T-cell (primary cell): ENCODE measurements around the gene KCNMA1. TPM values are rescaled to one million over a fixed set of nuclear protein-coding genes. Genes with fewer than 3 reads are reported as not detected.

Source experiments
- ATAC-seq, 4 experiments: fragments of 200-7000 bp in 3 of 4; fragments of 150-1000 bp in 1 of 4; cut with Tn5 transposase; replicated peaks in 1 of 4; 1 replicate in 3 of 4; 2 replicates in 1 of 4; pipeline ENCODE4 v1.10.0; 2021; ENCODE audit warnings: moderate library complexity in 3 of 4, mild to moderate bottlenecking in 2 of 4, moderate number of reproducible peaks in 1 of 4
- CTCF ChIA-PET, 2 donors: fragments of 300-600 bp; sonication (Branson Sonifier 250); formaldehyde crosslinking; loops; one replicate each; lab custom pipeline; 2022; ENCODE audit warnings: antibody characterized with exemption in 2 of 2; lab: Charles Lee
- POLR2A ChIA-PET, 2 donors: fragments of 300-600 bp; sonication (Branson Sonifier 250); formaldehyde crosslinking; loops; one replicate each; lab custom pipeline; 2022; ENCODE audit warnings: antibody characterized with exemption in 2 of 2; lab: Charles Lee
- DNase-seq, 35 experiments: peaks; one replicate each; pipeline versions ENCODE4 v3.0.0 to v3.0.0-alpha.2; 2013 to 2023
- H3K27ac ChIP-seq: one replicate; pipeline ENCODE4 v1.5.1; 2013; ENCODE audit warnings: low read length
- H3K27me3 ChIP-seq, 2 experiments: replicated peaks in 1 of 2; 1 replicate in 1 of 2; 2 replicates in 1 of 2; pipeline versions ENCODE4 v1.6.1 to v1.7.0; 2013; ENCODE audit warnings: low read length in 1 of 2, mixed read lengths in 1 of 2; ENCODE audit not compliant: control insufficient read depth in 2 of 2, insufficient read depth in 2 of 2; ENCODE audit errors: extremely low read depth in 1 of 2
- H3K36me3 ChIP-seq, 2 donors: 1 replicate in 1 of 2; 2 replicates in 1 of 2; pipeline versions ENCODE4 v1.6.1 to v1.7.0; 2013; ENCODE audit warnings: low read length in 1 of 2; ENCODE audit not compliant: control insufficient read depth in 2 of 2, insufficient read depth in 1 of 2; ENCODE audit errors: extremely low read depth in 1 of 2
- H3K4me1 ChIP-seq, 2 experiments: 1 replicate in 1 of 2; 2 replicates in 1 of 2; pipeline versions ENCODE4 v1.6.1 to v1.7.0; 2013; ENCODE audit warnings: low read length in 2 of 2, mixed read lengths in 1 of 2; ENCODE audit not compliant: insufficient read depth in 2 of 2, control insufficient read depth in 1 of 2; ENCODE audit errors: extremely low read depth in 1 of 2
- H3K4me3 ChIP-seq, 2 donors: 1 replicate in 1 of 2; 2 replicates in 1 of 2; pipeline versions ENCODE4 v1.5.1 to v1.7.0; 2013; ENCODE audit warnings: mild to moderate bottlenecking in 2 of 2, low read length in 1 of 2, moderate library complexity in 1 of 2; ENCODE audit not compliant: control insufficient read depth in 1 of 2; ENCODE audit errors: extremely low read depth in 1 of 2
- H3K9me3 ChIP-seq: 2 replicates; pipeline ENCODE4 v1.7.0; 2013
- H3K27ac Mint-ChIP-seq, 2 donors: one replicate each; pipeline ENCODE4 v1.8.0; 2020 to 2021; ENCODE audit warnings: mild to moderate bottlenecking in 2 of 2, mixed read lengths in 2 of 2
- H3K27me3 Mint-ChIP-seq, 2 donors: one replicate each; pipeline ENCODE4 v1.8.0; 2021 to 2022; ENCODE audit warnings: mixed read lengths in 2 of 2
- H3K36me3 Mint-ChIP-seq: one replicate; pipeline ENCODE4 v1.8.0; 2021; ENCODE audit warnings: mixed read lengths
- H3K4me1 Mint-ChIP-seq, 3 donors: one replicate each; pipeline ENCODE4 v1.8.0; 2020 to 2022; ENCODE audit warnings: mixed read lengths in 3 of 3, mild to moderate bottlenecking in 1 of 3
- H3K4me3 Mint-ChIP-seq, 3 donors: one replicate each; pipeline ENCODE4 v1.8.0; 2020 to 2022; ENCODE audit warnings: mild to moderate bottlenecking in 3 of 3, mixed read lengths in 3 of 3, moderate library complexity in 3 of 3
- H3K9me3 Mint-ChIP-seq, 3 donors: one replicate each; pipeline ENCODE4 v1.8.0; 2020 to 2022; ENCODE audit warnings: mixed read lengths in 3 of 3
- WGBS: methylation state at CpG from one replicate; pipeline ENCODE4 v1.1.5; 2013; ENCODE audit warnings: missing lambda C conversion rate; ENCODE audit not compliant: insufficient coverage; 5-methylcytosine and 5-hydroxymethylcytosine counted together
- total RNA-seq, 35 experiments: library from RNA in 6 of 35; stranded (reverse) in 6 of 35; fragments of 120-200 nt in 1 of 35; gene quantifications; one replicate each; pipeline versions ENCODE4 v1.2.1 to v1.2.4 and lab custom pipeline; 2013 to 2026

The KCNMA1 gene
- total RNA-seq, 5 donors from 2014 or later (not counting 1 experiment from before 2014, with no cell fraction given) = 0.14 to 1.6 (median 0.60) TPM

DNA sequence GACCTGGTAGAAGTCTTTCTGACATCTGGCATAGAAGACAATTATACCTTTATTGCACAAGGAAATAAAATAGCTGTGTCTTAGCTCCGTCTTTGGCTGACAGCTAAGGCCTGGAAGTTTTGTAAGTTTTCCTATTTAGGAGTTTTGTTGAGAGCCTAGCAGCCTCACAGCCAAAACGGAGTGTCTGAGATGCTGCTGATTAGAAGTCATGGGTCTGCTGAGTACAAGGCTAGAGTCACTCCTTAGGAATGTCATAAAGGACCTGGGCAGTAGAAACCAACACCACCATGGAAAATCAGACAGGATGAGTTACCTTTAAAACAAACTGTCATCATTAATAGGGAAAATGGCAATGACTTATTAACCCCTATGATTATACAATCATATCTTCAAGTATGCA lies 442.5 kb downstream of the KCNMA1 start:
- Histone ChIP-seq H3K4me3 (no peak overlapping the region), H3K27me3 (peaks cover 0 to 9% of the 10 kb centered on the region in 2 experiments), H3K36me3 (no peaks in the 10 kb centered on the region), H3K9me3 (no peaks in the 10 kb centered on the region), H3K27ac (no peak overlapping the region), H3K4me1 (no peaks in the 10 kb centered on the region)
- Mint-ChIP-seq H3K36me3 (no peaks in the 10 kb centered on the region), H3K4me1 (no peaks in the 10 kb centered on the region), H3K27me3 (peaks cover 13 to 36% of the 10 kb centered on the region in 2 donors), H3K27ac (no peak overlapping the region), H3K4me3 (no peak overlapping the region), H3K9me3 (no peaks in the 10 kb centered on the region)
- ChIA-PET CTCF (no interaction called here), POLR2A (no interaction called here)
- 67% methylated on average over 1 of the region's 2 CpGs for WGBS
- no peak for DNase-seq
- ATAC-seq = no peak

DNA sequence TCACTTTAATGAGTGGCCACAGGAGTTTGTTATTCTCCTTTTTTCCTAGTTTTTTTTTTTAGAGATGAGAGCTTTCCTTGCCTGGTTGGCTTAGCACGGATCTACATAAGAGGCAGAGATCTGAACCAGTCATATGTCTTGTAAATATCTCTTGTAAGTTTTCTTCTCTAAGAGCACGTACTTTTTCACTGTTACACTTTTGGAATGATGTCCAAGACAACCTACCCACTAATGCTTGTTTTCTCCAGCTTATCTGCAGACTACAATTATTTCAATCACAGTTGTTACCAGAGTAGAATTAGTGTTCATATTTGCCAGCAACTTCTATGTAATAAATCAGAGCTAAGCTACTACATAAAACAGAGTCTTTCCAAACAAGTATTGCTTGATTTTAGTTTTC lies 444.6 kb downstream of the KCNMA1 start:
- no peak overlapping the region for H3K27ac Mint-ChIP-seq
- POLR2A ChIA-PET = no interaction called here

DNA sequence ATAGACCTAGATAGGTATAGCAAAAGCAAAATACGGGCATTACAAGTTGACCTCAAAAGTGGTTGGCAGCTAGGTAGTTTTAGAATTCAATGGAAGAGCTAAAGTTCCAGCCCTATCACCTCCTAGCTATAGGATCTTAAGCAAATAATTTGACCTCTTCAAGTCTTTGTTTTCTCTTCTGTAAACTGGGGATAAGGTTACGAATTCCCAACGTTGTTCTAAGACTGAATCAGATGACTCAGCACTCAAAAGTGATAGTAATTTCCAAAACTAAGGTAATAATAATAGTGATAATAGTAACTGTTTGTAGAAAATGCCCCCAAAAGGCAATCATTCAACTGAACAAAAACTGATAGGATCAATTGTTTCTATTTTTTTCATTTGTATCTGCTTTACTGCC lies 445.2 kb downstream of the KCNMA1 start:
- CTCF ChIA-PET = interaction anchor here in 1 of 2 donors (0.7 kb wide), 1 partner anchor 450 kb away, joined by 3 read pairs; no protein-coding TSS in a partner anchor
- POLR2A ChIA-PET = no interaction called here
- H3K27me3 Mint-ChIP-seq = peaks cover 9 to 30% of the 10 kb centered on the region in 2 donors
- no peaks in the 10 kb centered on the region for H3K9me3 Mint-ChIP-seq
- Histone ChIP-seq H3K27ac (no peak overlapping the region), H3K4me3 (no peak overlapping the region), H3K27me3 (peaks cover 0 to 7% of the 10 kb centered on the region in 2 experiments), H3K36me3 (no peaks in the 10 kb centered on the region), H3K9me3 (no peaks in the 10 kb centered on the region), H3K4me1 (no peaks in the 10 kb centered on the region)
- no peaks in the 10 kb centered on the region for H3K36me3 Mint-ChIP-seq
- H3K27ac Mint-ChIP-seq = no peak overlapping the region
- WGBS = no CpG with 5 or more reads among the region's 3 CpGs
- no peak for DNase-seq
- H3K4me1 Mint-ChIP-seq = no peaks in the 10 kb centered on the region
- ATAC-seq = no peak
- H3K4me3 Mint-ChIP-seq = no peak overlapping the region

More for the DNA sequence above, 444.6 kb downstream of the KCNMA1 start:
- Histone ChIP-seq H3K9me3 (no peaks in the 10 kb centered on the region), H3K4me3 (no peak overlapping the region), H3K36me3 (no peaks in the 10 kb centered on the region), H3K27ac (no peak overlapping the region), H3K27me3 (peaks cover 0 to 9% of the 10 kb centered on the region in 2 experiments), H3K4me1 (no peaks in the 10 kb centered on the region)
- no peaks in the 10 kb centered on the region for H3K9me3 Mint-ChIP-seq
- no peak for ATAC-seq
- peaks cover 9 to 35% of the 10 kb centered on the region in 2 donors for H3K27me3 Mint-ChIP-seq
- WGBS = no CpG with 5 or more reads among the region's 2 CpGs
- no peak for DNase-seq
- no peak overlapping the region for H3K4me3 Mint-ChIP-seq
- CTCF ChIA-PET = no interaction called here
- H3K4me1 Mint-ChIP-seq = no peaks in the 10 kb centered on the region
- no peaks in the 10 kb centered on the region for H3K36me3 Mint-ChIP-seq

- peaks cover 0 to 6% of the 10 kb centered on the region in 2 experiments for H3K27me3 ChIP-seq
- H3K36me3 Mint-ChIP-seq = no peaks in the 10 kb centered on the region
- H3K4me1 ChIP-seq = no peaks in the 10 kb centered on the region
- H3K9me3 ChIP-seq = no peaks in the 10 kb centered on the region
- no peak overlapping the region for H3K4me3 Mint-ChIP-seq
- H3K27me3 Mint-ChIP-seq = peaks cover 7 to 28% of the 10 kb centered on the region in 2 donors
- no peak overlapping the region for H3K4me3 ChIP-seq
- CTCF ChIA-PET = interaction anchor here in 1 of 2 donors (1.2 kb wide), 1 partner anchor 18 kb away, joined by 4 read pairs; no protein-coding TSS in a partner anchor
- ATAC-seq = no peak
- whole genome bisulfite sequencing = 100% methylated on average over 1 of the region's 5 CpGs
- DNase-seq = no peak
- H3K36me3 ChIP-seq = no peaks in the 10 kb centered on the region
- POLR2A ChIA-PET = no interaction called here
- H3K27ac ChIP-seq = no peak overlapping the region
- H3K4me1 Mint-ChIP-seq = no peaks in the 10 kb centered on the region
- H3K9me3 Mint-ChIP-seq = no peaks in the 10 kb centered on the region
- H3K27ac Mint-ChIP-seq = no peak overlapping the region
Measured at GRCh38 chr10:77191324-77192049, 446.1 kb downstream of the KCNMA1 start.

DNA sequence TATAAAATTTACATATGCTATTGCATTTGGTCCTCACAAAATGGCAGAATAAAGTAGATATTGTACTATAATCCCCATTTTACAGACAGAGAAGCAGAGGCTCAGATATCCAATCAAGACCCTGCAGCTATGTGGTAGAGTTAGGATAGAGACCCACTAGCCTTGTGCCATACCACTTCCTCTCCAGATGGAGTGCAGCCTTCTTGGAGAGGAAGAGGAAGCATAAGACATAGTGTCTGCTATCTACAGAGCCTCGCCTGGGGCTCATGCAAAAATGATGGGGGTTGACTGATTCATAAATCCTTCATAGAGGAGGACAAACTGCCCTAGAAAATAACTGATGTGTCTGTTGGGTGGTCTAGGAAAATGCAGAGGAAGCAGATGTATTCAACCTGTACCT lies 447.3 kb downstream of the KCNMA1 start:
- no peaks in the 10 kb centered on the region for H3K9me3 ChIP-seq
- no peak overlapping the region for H3K4me3 ChIP-seq
- peaks cover 0 to 3% of the 10 kb centered on the region in 2 experiments for H3K27me3 ChIP-seq
- Mint-ChIP-seq H3K4me1 (no peaks in the 10 kb centered on the region), H3K27me3 (peaks cover 1 to 29% of the 10 kb centered on the region in 2 donors), H3K27ac (no peak overlapping the region), H3K4me3 (no peak overlapping the region), H3K9me3 (no peaks in the 10 kb centered on the region), H3K36me3 (no peaks in the 10 kb centered on the region)
- ATAC-seq (no peak), DNase-seq (no peak)
- WGBS = no CpG with 5 or more reads among the region's 1 CpG
- H3K4me1 ChIP-seq = no peaks in the 10 kb centered on the region
- H3K27ac ChIP-seq = no peak overlapping the region
- ChIA-PET POLR2A (no interaction called here), CTCF (no interaction called here)
- no peaks in the 10 kb centered on the region for H3K36me3 ChIP-seq

DNA sequence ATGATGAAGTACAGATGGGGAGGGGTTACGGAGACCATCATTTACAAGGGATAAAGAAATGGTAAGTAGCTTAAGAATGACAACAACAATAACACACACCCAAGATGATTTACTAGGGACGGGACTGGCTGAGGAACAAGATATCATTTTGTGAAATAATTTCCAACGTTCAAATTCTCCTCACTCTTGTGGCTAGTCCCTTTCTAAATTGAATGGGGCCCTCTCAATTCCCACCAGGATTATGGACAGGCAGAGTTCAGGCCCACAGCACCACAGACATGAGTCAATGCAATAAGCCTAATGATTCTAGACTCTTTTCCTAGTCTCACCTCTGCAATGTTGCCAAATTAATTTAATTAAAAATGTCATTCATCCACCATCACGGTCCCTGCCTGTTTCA lies 448.1 kb downstream of the KCNMA1 start:
- DNase-seq (no peak), ATAC-seq (no peak)
- peaks cover 0 to 3% of the 10 kb centered on the region in 2 experiments for H3K27me3 ChIP-seq
- CTCF ChIA-PET = no interaction called here
- H3K9me3 Mint-ChIP-seq = no peaks in the 10 kb centered on the region
- H3K27me3 Mint-ChIP-seq = peaks cover 1 to 29% of the 10 kb centered on the region in 2 donors
- H3K4me1 Mint-ChIP-seq = no peaks in the 10 kb centered on the region
- POLR2A ChIA-PET = no interaction called here
- H3K4me3 Mint-ChIP-seq = no peak overlapping the region
- no peak overlapping the region for H3K27ac ChIP-seq
- H3K9me3 ChIP-seq = no peaks in the 10 kb centered on the region
- 68% methylated on average over 3 of the region's 4 CpGs for WGBS
- H3K4me3 ChIP-seq = no peak overlapping the region
- H3K36me3 ChIP-seq = no peaks in the 10 kb centered on the region
- no peaks in the 10 kb centered on the region for H3K36me3 Mint-ChIP-seq
- no peak overlapping the region for H3K27ac Mint-ChIP-seq
- H3K4me1 ChIP-seq = no peaks in the 10 kb centered on the region
